Muscle of arm (tissue), 12 donors: Measurements from ENCODE around the gene CYBRD1. TPM values are rescaled to one million over a fixed set of nuclear protein-coding genes. Genes with fewer than 3 reads are reported as not detected.

Source experiments
- DNase-seq: peaks from one replicate; pipeline ENCODE4 v3.0.0-alpha.2; 2013
- polyA plus RNA-seq, 12 donors: library from polyadenylated mRNA; unstranded; fragments of 120-200 nt; gene quantifications; one replicate each; pipeline ENCODE4 v1.2.1, GENCODE V29; 2013; ENCODE audit not compliant: insufficient read length in 12 of 12

Gene CYBRD1
- polyA plus RNA-seq, 12 donors = 73.8 to 127 (median 89.4) TPM; not detected in 1

DNA sequence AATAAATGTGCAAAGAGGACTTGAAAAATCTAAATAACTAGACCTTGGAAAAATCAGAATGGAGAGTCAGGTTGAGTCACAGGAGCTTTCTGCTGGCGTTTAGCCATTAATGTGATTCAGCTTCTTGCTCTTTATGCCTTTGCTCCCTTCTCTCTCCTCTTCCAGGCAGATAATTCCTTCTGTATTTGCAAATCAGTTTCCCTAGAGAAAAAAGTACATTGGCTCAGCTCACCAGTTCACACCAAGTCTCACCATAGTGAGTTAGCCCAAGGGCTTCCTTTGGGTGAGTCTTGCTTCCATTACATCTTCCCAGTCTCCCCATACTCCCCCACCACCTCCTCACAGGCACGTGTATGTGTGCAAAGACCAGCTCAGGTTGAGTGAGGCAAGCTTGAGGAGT lies 73.6 kb downstream of the CYBRD1 start:
- no peak for DNase-seq

DNA sequence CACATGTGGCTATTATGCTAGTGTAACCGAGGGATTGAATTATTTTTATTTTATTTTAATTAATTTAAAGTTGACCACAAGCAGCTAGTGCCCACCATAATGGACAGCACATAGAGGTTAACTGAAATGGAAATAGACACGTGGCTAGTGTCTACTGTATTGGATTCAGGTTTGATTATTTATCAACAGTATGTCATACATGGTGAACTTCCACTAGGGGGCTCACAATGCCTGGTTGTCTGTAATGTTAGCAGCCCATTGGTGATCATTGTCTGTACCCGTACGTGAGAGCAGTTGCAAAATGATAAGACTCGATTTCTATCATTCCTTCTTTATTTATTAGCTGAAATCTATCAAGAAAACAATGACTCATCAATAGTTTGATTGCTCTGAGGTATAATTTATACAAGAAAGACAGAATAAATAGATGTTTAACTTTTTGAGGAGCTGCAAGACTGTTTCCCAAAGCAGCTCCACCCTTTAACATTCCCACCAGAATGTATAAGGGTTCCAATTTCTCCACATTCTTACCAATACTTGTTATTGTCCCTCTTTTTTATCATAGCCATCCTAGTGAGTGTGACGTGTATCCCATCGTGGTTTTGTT lies 76.5 kb downstream of the CYBRD1 start:
- DNase-seq = peak; percentile 31

DNA sequence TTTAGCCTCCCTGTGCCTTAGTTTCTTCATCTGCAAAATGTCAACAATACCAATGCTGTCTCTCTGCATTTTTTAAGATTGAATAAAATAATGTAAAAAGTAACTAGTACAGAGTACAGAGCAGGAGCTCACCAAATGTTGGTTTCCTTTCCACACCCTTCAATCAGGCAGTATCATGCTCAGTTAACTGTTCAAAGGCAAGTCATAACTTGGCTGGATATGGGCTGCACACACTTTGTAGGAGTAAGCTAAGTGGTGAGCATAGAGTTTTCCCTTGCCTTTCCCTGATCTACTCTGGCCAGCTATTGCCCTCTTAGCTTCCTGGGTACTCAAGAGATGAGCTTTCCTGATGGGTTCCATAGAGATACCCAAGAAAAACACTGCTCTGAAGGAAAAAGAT lies 77.9 kb downstream of the CYBRD1 start:
- DNase-seq = no peak

DNA sequence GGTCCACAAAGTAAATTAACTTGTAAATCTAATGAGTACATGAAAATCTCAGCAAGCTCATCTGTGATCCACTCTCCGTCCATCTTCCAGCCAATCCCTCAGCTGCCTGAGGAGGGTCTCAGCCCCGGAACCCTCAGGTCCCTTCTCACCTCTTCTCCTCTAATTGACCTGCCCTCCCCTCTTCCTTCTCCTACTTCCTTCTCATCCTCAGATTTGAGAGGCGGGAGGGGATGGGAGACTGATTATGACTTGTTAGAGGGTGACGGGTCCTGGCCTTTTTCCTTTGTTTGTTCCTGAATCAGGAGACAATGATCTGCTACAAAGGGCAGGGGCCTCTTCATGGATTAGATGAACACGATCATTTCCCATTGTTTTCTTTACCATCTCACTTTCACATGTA lies 80.1 kb downstream of the CYBRD1 start:
- no peak for DNase-seq

Other genes with a start within 250 kb of the CYBRD1 start
- 100 to 1,000 TPM in 1 of 12 donors, 10 to 100 TPM in 11; 12.3 to 376 (median 15.6) TPM for gene METTL8, start 88.5 kb upstream of the CYBRD1 start, polyA plus RNA-seq
- gene DCAF17, start 88.2 kb upstream of the CYBRD1 start, polyA plus RNA-seq = 10 to 100 TPM in 11 of 12 donors, not detected in 1; 11.5 to 29.4 (median 17.7) TPM
- 1,000 to 10,000 TPM in 1 of 12 donors, 100 to 1,000 TPM in 10, 10 to 100 TPM in 1; 94.1 to 1,008 (median 114) TPM for gene DYNC1I2, start 165.0 kb downstream of the CYBRD1 start, polyA plus RNA-seq